ENCODE data around the gene CYP27C1.

Gene CYP27C1

DNA sequence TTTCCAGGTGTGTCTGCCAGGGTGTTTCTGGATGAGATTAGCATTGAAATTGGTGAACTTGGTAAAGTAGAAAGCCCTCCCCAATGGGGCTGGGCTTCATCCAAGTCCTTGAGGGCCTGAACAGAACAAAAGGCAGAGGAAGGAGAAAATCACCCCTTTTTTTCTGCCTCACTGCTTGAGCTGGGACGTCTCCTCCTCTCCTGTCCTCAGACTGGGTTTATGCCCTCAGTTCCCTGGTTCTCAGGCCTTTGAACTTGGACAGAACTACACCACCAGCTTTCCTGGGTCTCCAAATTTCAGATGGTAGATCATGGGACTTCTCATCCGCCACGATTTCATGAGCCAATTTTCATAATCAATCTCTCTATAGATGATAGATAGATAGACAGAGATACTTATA is 59.4 kb downstream of the CYP27C1 start:
- no peak overlapping the region for H2BK120ac ChIP-seq (ENCODE audit: low read depth, low read length)
- no peaks in the 10 kb centered on the region for H3K79me1 ChIP-seq (replicated peaks; ENCODE audit: low read length, poor library complexity, severe bottlenecking)
- no peaks in the 10 kb centered on the region for H3K27me3 ChIP-seq (ENCODE audit: control insufficient read depth in 1 of 2, insufficient read depth in 1 of 2, low read length in 2 of 2)
- no peak overlapping the region for H2BK12ac ChIP-seq (ENCODE audit: low read length in 2 of 2)
- no peaks in the 10 kb centered on the region for H3K9me3 ChIP-seq (ENCODE audit: control insufficient read depth, low read length)
- H3K23ac ChIP-seq (ENCODE audit: low read length in 2 of 2) = no peak overlapping the region
- no peak overlapping the region for H3K4me3 ChIP-seq (ENCODE audit: insufficient read depth in 1 of 2, low read depth in 1 of 2, low read length in 2 of 2)
- no peak overlapping the region for H2AFZ ChIP-seq (ENCODE audit: low read depth, low read length)
- H4K91ac ChIP-seq (ENCODE audit: low read length) = no peak overlapping the region
- H3K14ac ChIP-seq (ENCODE audit: low read length in 2 of 2) = no peak overlapping the region
- no peak overlapping the region for H4K8ac ChIP-seq (ENCODE audit: low read length)
- H3K9ac ChIP-seq (ENCODE audit: low read length) = no peak overlapping the region
- H3K4ac ChIP-seq (ENCODE audit: low read depth in 1 of 2, low read length in 2 of 2) = no peak overlapping the region
- H2AK5ac ChIP-seq (ENCODE audit: low read length, severe bottlenecking) = peak overlapping the region; percentile 89
- no peak overlapping the region for H3K27ac ChIP-seq (ENCODE audit: low read length, poor library complexity, severe bottlenecking)
- no peak overlapping the region for H2BK15ac ChIP-seq (ENCODE audit: low read depth, poor library complexity, severe bottlenecking)
- no peak for DNase-seq
- no peaks in the 10 kb centered on the region for H3K36me3 ChIP-seq (ENCODE audit: control insufficient read depth in 1 of 2, insufficient read depth in 2 of 2, low read depth in 1 of 2, low read length in 2 of 2)
- no peak overlapping the region for H3K4me2 ChIP-seq (ENCODE audit: low read length, poor library complexity, severe bottlenecking)
- 73% methylated on average over 1 of the region's 3 CpGs for WGBS
- no peak overlapping the region for H3K18ac ChIP-seq (ENCODE audit: low read depth in 1 of 2, low read length in 2 of 2)
- no peak overlapping the region for H2BK5ac ChIP-seq (ENCODE audit: low read depth, low read length, poor library complexity, severe bottlenecking)
- H3K4me1 ChIP-seq (ENCODE audit: control insufficient read depth, insufficient read depth, low read depth, low read length) = peaks cover 22% of the 10 kb centered on the region

DNA sequence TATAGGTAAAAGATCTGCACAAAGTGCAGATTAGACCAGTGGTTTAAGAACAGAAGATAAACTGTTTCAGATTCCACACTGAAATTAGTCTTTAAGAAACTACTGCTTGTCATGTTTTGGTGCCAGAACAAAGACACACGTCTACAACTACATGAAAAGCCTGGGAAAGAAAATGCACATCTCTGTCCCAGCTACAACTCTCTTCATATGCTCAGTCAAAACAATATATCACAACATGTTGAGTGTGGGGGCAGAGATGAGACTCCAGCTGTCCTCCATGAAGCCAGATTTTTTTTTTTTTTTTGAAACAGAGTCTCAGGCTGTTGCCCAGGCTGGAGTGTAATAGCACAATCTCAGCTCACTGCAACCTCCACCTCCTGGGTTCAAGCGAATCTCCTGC is 60.6 kb downstream of the CYP27C1 start:
- no peak overlapping the region for H3K18ac ChIP-seq (ENCODE audit: low read depth in 1 of 2, low read length in 2 of 2)
- H3K23ac ChIP-seq (ENCODE audit: low read length in 2 of 2) = no peak overlapping the region
- H2BK12ac ChIP-seq (ENCODE audit: low read length in 2 of 2) = no peak overlapping the region
- no peak overlapping the region for H2AK5ac ChIP-seq (ENCODE audit: low read length, severe bottlenecking)
- WGBS = 80% methylated on average over 1 of the region's 2 CpGs
- H3K4ac ChIP-seq (ENCODE audit: low read depth in 1 of 2, low read length in 2 of 2) = no peak overlapping the region
- no peak overlapping the region for H3K27ac ChIP-seq (ENCODE audit: low read length, poor library complexity, severe bottlenecking)
- H3K14ac ChIP-seq (ENCODE audit: low read length in 2 of 2) = no peak overlapping the region
- no peak overlapping the region for H3K4me3 ChIP-seq (ENCODE audit: insufficient read depth in 1 of 2, low read depth in 1 of 2, low read length in 2 of 2)
- H2AFZ ChIP-seq (ENCODE audit: low read depth, low read length) = no peak overlapping the region
- H4K8ac ChIP-seq (ENCODE audit: low read length) = no peak overlapping the region
- H4K91ac ChIP-seq (ENCODE audit: low read length) = no peak overlapping the region
- no peaks in the 10 kb centered on the region for H3K36me3 ChIP-seq (ENCODE audit: control insufficient read depth in 1 of 2, insufficient read depth in 2 of 2, low read depth in 1 of 2, low read length in 2 of 2)
- no peak overlapping the region for H3K4me2 ChIP-seq (ENCODE audit: low read length, poor library complexity, severe bottlenecking)
- H3K9ac ChIP-seq (ENCODE audit: low read length) = no peak overlapping the region
- no peak for DNase-seq
- no peaks in the 10 kb centered on the region for H3K79me1 ChIP-seq (replicated peaks; ENCODE audit: low read length, poor library complexity, severe bottlenecking)
- H2BK120ac ChIP-seq (ENCODE audit: low read depth, low read length) = no peak overlapping the region
- no peak overlapping the region for H2BK5ac ChIP-seq (ENCODE audit: low read depth, low read length, poor library complexity, severe bottlenecking)
- H3K27me3 ChIP-seq (ENCODE audit: control insufficient read depth in 1 of 2, insufficient read depth in 1 of 2, low read length in 2 of 2) = no peaks in the 10 kb centered on the region
- no peaks in the 10 kb centered on the region for H3K9me3 ChIP-seq (ENCODE audit: control insufficient read depth, low read length)
- peaks cover 24% of the 10 kb centered on the region for H3K4me1 ChIP-seq (ENCODE audit: control insufficient read depth, insufficient read depth, low read depth, low read length)
- no peak overlapping the region for H2BK15ac ChIP-seq (ENCODE audit: low read depth, poor library complexity, severe bottlenecking)

DNA sequence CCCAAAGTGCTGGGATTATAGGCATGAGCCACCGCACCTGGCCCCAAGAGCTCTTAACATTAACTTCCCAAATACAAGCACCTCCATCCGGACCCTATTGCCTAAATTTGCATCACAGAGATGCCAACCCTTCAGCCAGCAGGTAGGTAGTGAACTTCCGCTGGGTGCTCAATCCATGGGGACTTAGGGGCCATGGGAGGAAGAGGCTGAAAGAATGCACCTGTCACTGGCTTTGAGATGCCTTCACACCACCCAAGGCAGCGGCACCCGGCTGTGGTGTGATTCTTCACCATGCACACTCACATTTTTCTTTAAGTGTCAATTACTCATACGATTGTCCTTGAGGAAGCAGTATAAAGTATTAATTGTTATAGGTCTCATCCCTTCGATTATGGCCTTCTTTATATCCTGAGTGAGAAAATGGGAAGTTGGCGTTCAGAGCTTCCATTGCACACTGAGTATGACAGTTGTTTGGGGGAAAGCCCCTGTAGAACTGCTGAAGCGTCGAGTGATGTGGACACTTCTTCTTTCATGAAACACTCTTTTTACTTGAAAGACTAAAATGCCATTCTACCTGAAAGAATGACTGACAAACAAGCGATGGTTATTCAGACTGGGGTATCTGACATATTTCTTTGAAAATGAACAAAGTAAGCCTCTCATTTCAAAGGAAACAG is 61.3 kb downstream of the CYP27C1 start:
- H3K9me3 ChIP-seq (ENCODE audit: control insufficient read depth, low read length) = no peaks in the 10 kb centered on the region
- no peaks in the 10 kb centered on the region for H3K27me3 ChIP-seq (ENCODE audit: control insufficient read depth in 1 of 2, insufficient read depth in 1 of 2, low read length in 2 of 2)
- H4K91ac ChIP-seq (ENCODE audit: low read length) = no peak overlapping the region
- H2AK5ac ChIP-seq (ENCODE audit: low read length, severe bottlenecking) = no peak overlapping the region
- H2AFZ ChIP-seq (ENCODE audit: low read depth, low read length) = no peak overlapping the region
- no peak overlapping the region for H2BK120ac ChIP-seq (ENCODE audit: low read depth, low read length)
- 94% methylated on average over 9 of the region's 11 CpGs for WGBS
- H3K4ac ChIP-seq (ENCODE audit: low read depth in 1 of 2, low read length in 2 of 2) = no peak overlapping the region
- H3K4me2 ChIP-seq (ENCODE audit: low read length, poor library complexity, severe bottlenecking) = no peak overlapping the region
- no peak overlapping the region for H3K18ac ChIP-seq (ENCODE audit: low read depth in 1 of 2, low read length in 2 of 2)
- no peak overlapping the region for H3K14ac ChIP-seq (ENCODE audit: low read length in 2 of 2)
- H3K9ac ChIP-seq (ENCODE audit: low read length) = no peak overlapping the region
- no peak overlapping the region for H2BK5ac ChIP-seq (ENCODE audit: low read depth, low read length, poor library complexity, severe bottlenecking)
- H3K36me3 ChIP-seq (ENCODE audit: control insufficient read depth in 1 of 2, insufficient read depth in 2 of 2, low read depth in 1 of 2, low read length in 2 of 2) = no peaks in the 10 kb centered on the region
- H3K23ac ChIP-seq (ENCODE audit: low read length in 2 of 2) = no peak overlapping the region
- H2BK12ac ChIP-seq (ENCODE audit: low read length in 2 of 2) = no peak overlapping the region
- no peak for DNase-seq
- H3K27ac ChIP-seq (ENCODE audit: low read length, poor library complexity, severe bottlenecking) = no peak overlapping the region
- no peaks in the 10 kb centered on the region for H3K79me1 ChIP-seq (replicated peaks; ENCODE audit: low read length, poor library complexity, severe bottlenecking)
- no peak overlapping the region for H3K4me3 ChIP-seq (ENCODE audit: insufficient read depth in 1 of 2, low read depth in 1 of 2, low read length in 2 of 2)
- H4K8ac ChIP-seq (ENCODE audit: low read length) = no peak overlapping the region
- H2BK15ac ChIP-seq (ENCODE audit: low read depth, poor library complexity, severe bottlenecking) = no peak overlapping the region
- peaks cover 32% of the 10 kb centered on the region for H3K4me1 ChIP-seq (ENCODE audit: control insufficient read depth, insufficient read depth, low read depth, low read length)

DNA sequence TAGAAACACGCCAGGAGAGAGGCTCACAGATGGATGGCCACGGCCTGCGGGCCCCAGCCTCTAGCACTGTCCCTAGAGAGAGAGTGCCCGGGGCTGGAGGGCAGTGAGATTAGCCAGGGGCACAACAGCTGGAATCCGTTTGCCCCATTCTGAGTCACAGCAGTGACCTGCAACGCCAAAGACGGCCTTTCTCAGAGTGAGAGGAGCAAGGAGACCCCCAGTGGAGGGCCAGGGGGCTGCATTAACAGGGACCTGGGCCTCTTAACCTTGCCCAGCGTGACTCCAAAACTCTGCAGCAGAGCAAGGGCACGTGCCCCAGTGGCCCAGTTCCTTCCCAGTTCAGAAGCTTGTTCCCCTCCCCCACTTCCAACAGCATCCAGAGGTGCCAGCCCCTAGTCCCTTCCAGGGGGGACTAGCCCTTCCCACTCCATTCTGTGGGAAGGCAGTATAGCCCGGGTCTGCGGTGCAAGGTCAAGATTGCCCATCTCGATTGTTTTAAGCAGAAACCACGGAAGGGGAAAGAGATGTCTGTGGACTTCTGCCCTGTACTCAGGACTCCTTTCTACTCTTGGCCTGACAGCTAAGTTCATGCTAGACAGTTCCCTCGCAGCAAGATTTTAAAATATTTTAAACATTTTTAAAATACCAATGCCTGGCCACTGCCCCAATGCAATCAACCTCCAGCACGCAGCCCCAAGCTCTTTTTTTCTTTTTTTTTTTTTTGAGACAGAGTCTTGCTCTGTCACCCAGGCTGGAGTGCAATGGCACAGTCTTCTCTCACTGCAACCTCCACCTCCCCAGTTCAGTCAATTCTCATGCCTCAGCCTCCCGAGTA is 62.2 kb downstream of the CYP27C1 start:
- H3K79me1 ChIP-seq (replicated peaks; ENCODE audit: low read length, poor library complexity, severe bottlenecking) = no peaks in the 10 kb centered on the region
- H2BK15ac ChIP-seq (ENCODE audit: low read depth, poor library complexity, severe bottlenecking) = no peak overlapping the region
- no peak overlapping the region for H3K23ac ChIP-seq (ENCODE audit: low read length in 2 of 2)
- H3K4ac ChIP-seq (ENCODE audit: low read depth in 1 of 2, low read length in 2 of 2) = no peak overlapping the region
- no peak overlapping the region for H3K4me3 ChIP-seq (ENCODE audit: insufficient read depth in 1 of 2, low read depth in 1 of 2, low read length in 2 of 2)
- peak overlapping the region; percentile 13 to 63 for H3K18ac ChIP-seq (ENCODE audit: low read depth in 1 of 2, low read length in 2 of 2)
- peak overlapping the region in 1 of 2 experiments; percentile 87 for H2BK12ac ChIP-seq (ENCODE audit: low read length in 2 of 2)
- H3K36me3 ChIP-seq (ENCODE audit: control insufficient read depth in 1 of 2, insufficient read depth in 2 of 2, low read depth in 1 of 2, low read length in 2 of 2) = no peaks in the 10 kb centered on the region
- H3K27ac ChIP-seq (ENCODE audit: low read length, poor library complexity, severe bottlenecking) = no peak overlapping the region
- H3K9me3 ChIP-seq (ENCODE audit: control insufficient read depth, low read length) = no peaks in the 10 kb centered on the region
- no peak overlapping the region for H3K14ac ChIP-seq (ENCODE audit: low read length in 2 of 2)
- no peak overlapping the region for H3K9ac ChIP-seq (ENCODE audit: low read length)
- peak overlapping the region; percentile 10 for H4K8ac ChIP-seq (ENCODE audit: low read length)
- 50% methylated on average over 16 of the region's 16 CpGs for WGBS
- H3K4me2 ChIP-seq (ENCODE audit: low read length, poor library complexity, severe bottlenecking) = no peak overlapping the region
- H3K4me1 ChIP-seq (ENCODE audit: control insufficient read depth, insufficient read depth, low read depth, low read length) = peaks cover 33% of the 10 kb centered on the region
- peak; percentile 56 for DNase-seq
- no peaks in the 10 kb centered on the region for H3K27me3 ChIP-seq (ENCODE audit: control insufficient read depth in 1 of 2, insufficient read depth in 1 of 2, low read length in 2 of 2)
- peak overlapping the region; percentile 54 for H2AFZ ChIP-seq (ENCODE audit: low read depth, low read length)
- H2BK120ac ChIP-seq (ENCODE audit: low read depth, low read length) = no peak overlapping the region
- H2AK5ac ChIP-seq (ENCODE audit: low read length, severe bottlenecking) = peak overlapping the region; percentile 26
- peak overlapping the region; percentile 53 for H2BK5ac ChIP-seq (ENCODE audit: low read depth, low read length, poor library complexity, severe bottlenecking)
- H4K91ac ChIP-seq (ENCODE audit: low read length) = no peak overlapping the region

Measured in mesenchymal stem cell (in vitro differentiated cells and primary cell).